Right cardiac atrium (tissue), 5 donors: ENCODE measurements around the gene SLC39A1. TPM values are rescaled to one million over a fixed set of nuclear protein-coding genes. Genes with fewer than 3 reads are reported as not detected.

ENCODE experiments used
- ATAC-seq, 2 donors: fragments of 200-7000 bp; cut with Tn5 transposase; one replicate each; pipeline versions ENCODE4 v1.8.0 to v1.9.1; 2020; ENCODE audit warnings: moderate library complexity in 2 of 2, mild to moderate bottlenecking in 1 of 2
- DNase-seq, 3 donors: peaks; one replicate each; pipeline ENCODE4 v3.0.0-alpha.2; 2020
- H3K27ac ChIP-seq: one replicate; pipeline ENCODE4 v1.5.1; 2013; ENCODE audit warnings: mild to moderate bottlenecking, low read length, control low read depth, moderate library complexity
- H3K27me3 ChIP-seq: one replicate; pipeline ENCODE4 v1.6.1; 2013; ENCODE audit not compliant: control insufficient read depth, insufficient read depth
- H3K4me1 ChIP-seq: one replicate; pipeline ENCODE4 v1.6.1; 2013; ENCODE audit warnings: low read length; ENCODE audit not compliant: control insufficient read depth, insufficient read depth
- H3K4me3 ChIP-seq: one replicate; pipeline ENCODE4 v1.5.1; 2013; ENCODE audit warnings: low read length, control low read depth
- H3K9me3 ChIP-seq: one replicate; pipeline ENCODE4 v1.6.1; 2013; ENCODE audit warnings: low read length; ENCODE audit not compliant: control insufficient read depth
- WGBS: extraction: QIAGEN DNeasy Blood & Tissue Kit; methylation state at CpG from one replicate; pipeline ENCODE4 v1.1.7; 2013; 5-methylcytosine and 5-hydroxymethylcytosine counted together
- intact Hi-C, 4 donors: fragments of 100-400 bp; cut with DNase I; formaldehyde crosslinking; loops; one replicate each; pipeline versions ENCODE4 v1.11.0 to v1.14.0; 2022 to 2023
- polyA plus RNA-seq: library from polyadenylated mRNA; stranded (reverse); fragments of 200-250 nt; gene quantifications from one replicate; pipeline ENCODE4 v1.2.3, GENCODE V29; 2013
- total RNA-seq, 4 donors: library from RNA; stranded (reverse); fragmentation: NEBNext Ultra II Directional; extraction: Animal tissue kit (Norgen Biotek cat#: 25700); gene quantifications; one replicate each; pipeline ENCODE4 v1.2.1, GENCODE V29; 2021
- donor health status: healthy with polysubstance abuse.
- donor health status: DM: no; HTN: yes; CAD: no.
- donor health status: DM: no; HTN: no; CAD: no.
- donor health status: DM: no; HTN: yes; CAD: no; lungs with severe emphysema.
- donor health status: DM: yes; HTN: yes; CAD: no.

The SLC39A1 gene
- total and polyA plus RNA-seq, 5 donors: 61.2 to 71.4 (median 63.7) TPM

DNA sequence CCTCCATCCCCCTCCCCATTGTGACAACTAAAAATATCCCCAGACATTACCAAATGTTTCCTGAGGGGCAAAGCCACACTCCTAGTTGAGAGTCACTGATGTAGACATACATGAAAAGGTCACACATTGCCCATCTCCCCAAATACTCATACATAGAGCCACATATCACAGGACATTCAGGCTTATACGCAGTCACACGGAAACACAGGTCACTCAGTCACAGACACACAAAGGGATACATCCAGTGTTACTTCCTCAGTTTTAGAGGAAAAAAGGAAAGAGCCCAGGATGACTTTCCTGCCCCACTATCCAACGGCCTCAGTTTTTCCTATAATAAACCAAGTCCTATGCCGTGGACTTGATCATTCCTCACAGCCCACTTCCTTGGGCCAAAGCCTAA, 1.9 kb downstream of the SLC39A1 start:
- no peak overlapping the region for H3K4me3 ChIP-seq
- peak overlapping the region; percentile 36 for H3K27ac ChIP-seq
- peaks cover 12% of the 10 kb centered on the region for H3K4me1 ChIP-seq
- ATAC-seq (no peak), DNase-seq (no peak)
- H3K9me3 ChIP-seq: no peaks in the 10 kb centered on the region
- intact Hi-C loops: no loop called here
- WGBS: 65% methylated on average over 4 of the region's 4 CpGs
- no peaks in the 10 kb centered on the region for H3K27me3 ChIP-seq

DNA sequence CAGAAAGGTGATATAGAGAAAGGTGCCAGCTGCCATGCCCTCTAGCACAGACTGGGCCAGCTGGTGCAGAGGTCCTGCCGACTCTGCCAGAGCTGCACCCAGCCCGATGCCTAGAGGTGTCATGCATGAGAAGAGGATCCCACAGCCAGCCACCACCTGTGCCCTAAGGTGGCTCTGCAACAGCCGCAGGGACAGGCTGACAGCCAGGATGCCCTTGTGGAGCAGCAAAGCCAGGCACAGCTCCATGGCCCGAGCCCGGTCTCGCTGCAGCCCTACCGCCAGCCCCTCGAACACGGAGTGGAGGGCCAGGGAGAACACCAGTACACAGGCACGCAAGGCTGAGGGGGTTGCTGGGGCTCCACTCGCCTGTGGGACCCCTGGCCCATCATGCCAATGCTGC, 3.1 kb downstream of the SLC39A1 start:
- no peaks in the 10 kb centered on the region for H3K9me3 ChIP-seq
- peak overlapping the region; percentile 82 for H3K27ac ChIP-seq
- ATAC-seq (no peak), DNase-seq (peak in 2 of 3 donors; percentile 55 to 64)
- no peak overlapping the region for H3K4me3 ChIP-seq
- H3K4me1 ChIP-seq: peaks cover 18% of the 10 kb centered on the region
- WGBS: 90% methylated on average over 11 of the region's 11 CpGs
- no peaks in the 10 kb centered on the region for H3K27me3 ChIP-seq
- intact Hi-C loops: no loop called here

DNA sequence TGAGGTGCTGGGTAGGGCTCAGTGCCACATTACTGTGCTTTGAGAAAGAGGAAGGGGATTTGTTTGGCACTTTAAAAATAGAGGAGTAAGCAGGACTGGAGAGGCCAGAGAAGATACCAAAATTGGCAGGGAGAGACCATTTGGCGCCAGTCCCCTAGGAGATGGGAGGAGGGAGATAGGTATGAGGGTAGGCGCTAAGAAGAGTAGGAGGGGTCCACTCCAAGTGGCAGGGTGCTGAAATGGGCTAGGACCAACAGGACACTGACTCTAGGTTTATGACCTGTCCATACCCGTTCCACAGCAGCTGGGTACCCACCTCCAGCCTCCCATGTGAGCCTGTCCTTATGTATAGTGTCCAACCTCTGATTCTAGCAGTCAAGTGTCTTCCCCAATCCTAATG, 3.9 kb downstream of the SLC39A1 start:
- H3K27me3 ChIP-seq: no peaks in the 10 kb centered on the region
- peak overlapping the region; percentile 82 for H3K27ac ChIP-seq
- no peak overlapping the region for H3K4me3 ChIP-seq
- DNase-seq (peak in 1 of 3 donors; percentile 61), ATAC-seq (no peak)
- H3K4me1 ChIP-seq: peaks cover 18% of the 10 kb centered on the region
- no peaks in the 10 kb centered on the region for H3K9me3 ChIP-seq
- intact Hi-C loops: no loop called here
- WGBS: 37% methylated on average over 3 of the region's 3 CpGs

DNA sequence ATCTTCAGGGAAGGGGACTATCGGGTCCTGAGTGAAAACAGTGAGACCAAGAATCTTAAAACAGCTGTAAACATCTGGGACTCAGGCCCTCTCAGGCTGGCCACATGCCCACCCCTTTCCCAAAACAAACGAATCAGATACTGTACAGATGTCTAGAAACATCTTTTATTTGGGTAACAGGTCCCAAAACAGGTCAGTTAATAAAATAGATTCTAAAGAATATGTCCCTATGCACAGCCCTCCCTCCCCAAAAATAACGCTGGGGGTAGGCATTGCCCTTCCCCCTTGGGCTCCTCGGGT, 4.4 kb downstream of the SLC39A1 start:
- no peak for ATAC-seq
- Histone ChIP-seq H3K27ac (peak overlapping the region; percentile 82), H3K4me3 (no peak overlapping the region), H3K9me3 (no peaks in the 10 kb centered on the region), H3K4me1 (peaks cover 18% of the 10 kb centered on the region), H3K27me3 (no peaks in the 10 kb centered on the region)
- intact Hi-C loops: no loop called here
- DNase-seq: peak in 1 of 3 donors; percentile 77
- 8% methylated on average over 4 of the region's 4 CpGs for WGBS

DNA sequence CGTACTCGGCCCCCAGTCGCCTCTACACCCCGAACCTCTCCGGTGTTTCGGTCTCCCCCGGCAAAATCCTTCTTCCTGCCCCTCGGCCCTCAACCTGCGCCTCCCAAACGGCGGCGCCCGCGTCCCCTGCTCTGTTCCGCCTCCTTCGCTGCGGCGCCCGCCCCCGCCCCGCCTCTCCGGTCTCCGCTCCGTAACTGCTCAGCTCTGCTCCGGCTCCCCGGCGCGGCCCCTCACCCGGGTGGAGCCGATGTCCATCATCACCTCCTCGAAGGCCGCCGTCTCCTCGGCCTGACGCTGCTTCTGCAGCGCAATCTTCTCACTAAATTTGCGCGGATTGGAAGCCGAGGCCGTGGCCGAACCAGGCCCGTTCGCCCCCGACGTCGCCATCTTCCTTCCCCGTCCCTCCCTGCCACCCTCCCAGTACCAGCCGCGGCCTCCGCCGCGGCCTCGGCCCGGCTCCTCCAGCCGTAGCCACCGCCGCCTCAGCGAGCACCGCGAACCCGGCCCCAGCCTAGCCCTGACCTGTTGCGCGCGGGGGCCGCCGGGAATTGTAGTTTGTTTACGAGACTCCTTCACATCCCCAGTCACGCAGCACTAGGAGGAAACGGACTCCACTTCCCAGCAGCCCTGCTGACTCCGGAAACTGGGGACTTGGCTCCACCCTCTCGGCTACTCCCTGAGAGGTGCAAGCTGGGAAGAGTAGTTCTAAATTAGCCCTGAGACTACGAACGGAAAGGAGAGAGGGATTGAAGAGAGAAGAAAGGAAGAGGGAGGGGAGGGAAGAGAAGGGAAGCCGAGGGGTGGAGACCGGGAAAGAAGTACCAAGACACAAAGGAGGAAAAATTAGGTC, 5.0 kb downstream of the SLC39A1 start, which contains the start of gene CRTC2:
Gene CRTC2 (minus strand): TSS at position 502 of the 850 bp plus-strand sequence. CDS start 115 bp downstream, at position 387.
- peak; percentile 91 to 92 for ATAC-seq
- peak; percentile 99 to 100 (median 99) for DNase-seq
- intact Hi-C loops: no loop called here
- peaks cover 18% of the 10 kb centered on the region for H3K4me1 ChIP-seq
- H3K4me3 ChIP-seq: peak within 1 kb of the TSS; percentile 78
- H3K27ac ChIP-seq: peak within 1 kb of the TSS; percentile 92
- H3K9me3 ChIP-seq: no peaks in the 10 kb centered on the region
- no peaks in the 10 kb centered on the region for H3K27me3 ChIP-seq
- WGBS: under 1% methylated on average over 74 of the region's 75 CpGs

DNA sequence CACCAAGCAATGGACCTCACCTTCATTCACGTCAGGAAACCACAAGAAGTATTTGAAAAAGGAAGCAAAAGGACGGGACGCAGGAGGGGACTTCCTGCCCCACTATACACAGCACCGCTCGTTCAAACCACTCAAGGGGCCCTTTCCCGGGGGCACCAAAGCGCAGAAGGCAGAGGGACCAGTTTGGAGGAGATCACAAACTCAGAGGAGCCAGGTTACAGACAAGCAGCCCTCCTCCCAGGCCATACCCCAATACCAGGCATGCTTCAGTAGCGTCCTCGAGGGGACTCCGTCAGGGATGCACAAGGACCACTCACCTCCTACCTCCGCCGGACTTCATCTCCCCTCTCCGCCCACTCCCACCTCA, 5.6 kb downstream of the SLC39A1 start:
- Histone ChIP-seq H3K4me1 (peaks cover 18% of the 10 kb centered on the region), H3K27me3 (no peaks in the 10 kb centered on the region), H3K4me3 (peak overlapping the region; percentile 78), H3K27ac (peak overlapping the region; percentile 92), H3K9me3 (no peaks in the 10 kb centered on the region)
- WGBS: 1% methylated on average over 13 of the region's 13 CpGs
- peak; percentile 0 to 7 for ATAC-seq
- intact Hi-C loops: no loop called here
- DNase-seq: no peak

DNA sequence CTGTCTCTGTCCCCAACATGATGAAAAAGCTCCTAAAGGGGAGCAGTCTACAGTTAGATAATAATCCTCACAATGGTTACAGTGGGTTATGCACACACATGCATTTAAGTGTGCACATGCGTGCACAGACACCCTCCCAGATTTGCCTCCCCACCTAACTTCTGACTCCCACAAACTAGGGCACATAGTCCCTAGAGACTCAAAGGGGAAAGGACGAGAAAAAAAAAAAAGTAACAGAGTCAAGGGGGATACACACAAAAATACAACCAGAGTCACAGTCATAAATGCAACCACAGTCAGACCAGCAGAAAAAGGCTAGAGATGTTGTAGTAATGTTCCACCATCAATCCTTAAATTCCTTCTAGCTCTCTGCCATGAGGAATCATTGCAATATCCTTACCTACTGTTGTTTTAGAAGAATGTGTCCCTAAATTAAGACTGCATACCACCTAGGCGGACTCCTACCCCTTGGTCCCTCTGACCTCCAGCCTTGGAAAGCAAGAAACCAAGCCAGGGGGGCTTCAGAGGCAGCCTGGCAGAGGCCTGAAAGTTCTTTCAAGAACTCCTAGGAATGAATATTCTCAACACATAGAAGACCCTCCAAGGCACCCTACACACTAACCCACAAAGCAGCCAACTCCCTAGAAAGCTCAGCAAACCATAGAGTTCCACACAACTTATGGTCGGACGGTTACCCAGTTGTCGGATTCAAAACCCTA, 6.2 kb downstream of the SLC39A1 start:
- Histone ChIP-seq H3K4me1 (peaks cover 15% of the 10 kb centered on the region), H3K9me3 (no peaks in the 10 kb centered on the region), H3K4me3 (peak overlapping the region; percentile 78), H3K27me3 (no peaks in the 10 kb centered on the region), H3K27ac (no peak overlapping the region)
- 30% methylated on average over 6 of the region's 6 CpGs for WGBS
- intact Hi-C loops: no loop called here
- peak in 1 of 3 donors; percentile 6 for DNase-seq
- ATAC-seq: no peak

DNA sequence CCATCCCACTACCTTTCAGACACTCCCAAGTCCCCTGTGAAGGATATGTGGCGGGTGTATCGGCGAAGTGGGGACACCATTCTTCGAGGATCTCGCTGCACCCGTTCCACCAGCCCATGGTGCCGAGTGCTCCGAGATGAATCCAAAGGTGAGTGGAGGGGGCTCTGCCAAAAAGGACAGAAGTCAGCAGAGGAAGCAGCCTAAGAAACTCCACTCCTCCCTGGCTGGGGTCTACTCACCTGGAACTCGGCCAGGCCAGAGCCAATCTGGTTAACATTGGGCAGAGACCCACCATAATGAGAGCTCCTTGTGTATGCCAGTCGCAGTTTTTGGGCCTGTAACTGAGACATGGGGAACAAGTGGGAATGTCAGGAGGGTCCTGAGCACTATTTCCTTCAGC, 8.5 kb downstream of the SLC39A1 start:
- Histone ChIP-seq H3K4me1 (peaks cover 11% of the 10 kb centered on the region), H3K27me3 (no peaks in the 10 kb centered on the region), H3K9me3 (no peaks in the 10 kb centered on the region), H3K4me3 (no peak overlapping the region), H3K27ac (no peak overlapping the region)
- ATAC-seq: no peak
- DNase-seq: peak in 1 of 3 donors; percentile 9
- WGBS: 94% methylated on average over 10 of the region's 10 CpGs
- intact Hi-C loops: no loop called here

DNA sequence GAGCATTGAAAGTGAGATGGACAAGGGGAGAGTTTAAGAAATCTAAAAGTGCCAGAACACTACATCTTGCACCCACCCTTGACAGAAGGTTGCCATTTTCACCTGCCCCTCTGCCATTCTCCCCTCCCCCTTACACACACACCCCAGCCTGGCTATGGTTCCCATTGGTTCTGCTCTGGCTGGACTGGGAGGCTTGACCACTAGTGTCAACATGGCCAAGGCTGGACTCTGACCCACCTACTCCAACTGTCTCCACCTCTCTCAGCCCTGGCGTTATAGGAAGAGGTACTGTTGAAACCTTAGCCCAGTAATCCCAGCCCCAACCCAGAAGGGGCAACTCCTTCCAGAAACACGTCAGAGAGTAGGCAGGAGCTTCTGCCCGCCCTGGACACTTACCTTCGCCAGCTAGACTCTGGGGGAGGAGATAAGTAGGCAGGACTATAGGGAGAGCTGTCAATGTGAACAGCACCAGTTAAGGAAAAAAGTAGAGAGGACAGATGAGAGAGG, 9.4 kb downstream of the SLC39A1 start:
- no peak for ATAC-seq
- intact Hi-C loops: no loop called here
- Histone ChIP-seq H3K9me3 (no peaks in the 10 kb centered on the region), H3K4me3 (no peak overlapping the region), H3K27ac (no peak overlapping the region), H3K4me1 (peaks cover 6% of the 10 kb centered on the region), H3K27me3 (no peaks in the 10 kb centered on the region)
- WGBS: 73% methylated on average over 4 of the region's 4 CpGs
- no peak for DNase-seq

DNA sequence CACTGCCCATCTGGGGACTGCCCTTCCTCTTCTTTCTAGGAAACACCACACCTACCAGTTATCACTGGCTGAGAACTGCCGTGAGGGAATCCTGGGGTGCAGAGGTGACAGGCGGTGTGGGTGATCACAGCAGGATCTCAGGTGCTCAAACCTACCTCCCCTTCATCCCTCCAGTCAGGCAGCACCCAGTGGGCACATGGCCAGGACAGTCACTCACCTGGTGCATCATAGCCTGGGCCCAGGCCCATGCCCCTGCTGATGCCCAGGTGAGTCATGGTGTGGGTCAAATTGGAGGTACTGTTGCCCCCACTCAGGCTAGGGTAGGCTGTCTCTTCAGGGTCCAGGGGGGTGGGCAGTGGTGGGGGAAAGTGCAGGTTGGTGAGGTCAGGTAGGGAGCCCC, 11.5 kb downstream of the SLC39A1 start:
- intact Hi-C loops: no loop called here
- peaks cover 6% of the 10 kb centered on the region for H3K4me1 ChIP-seq
- WGBS: 94% methylated on average over 2 of the region's 2 CpGs
- no peaks in the 10 kb centered on the region for H3K27me3 ChIP-seq
- H3K27ac ChIP-seq: no peak overlapping the region
- ATAC-seq: no peak
- no peaks in the 10 kb centered on the region for H3K9me3 ChIP-seq
- peak in 1 of 3 donors; percentile 32 for DNase-seq
- no peak overlapping the region for H3K4me3 ChIP-seq

DNA sequence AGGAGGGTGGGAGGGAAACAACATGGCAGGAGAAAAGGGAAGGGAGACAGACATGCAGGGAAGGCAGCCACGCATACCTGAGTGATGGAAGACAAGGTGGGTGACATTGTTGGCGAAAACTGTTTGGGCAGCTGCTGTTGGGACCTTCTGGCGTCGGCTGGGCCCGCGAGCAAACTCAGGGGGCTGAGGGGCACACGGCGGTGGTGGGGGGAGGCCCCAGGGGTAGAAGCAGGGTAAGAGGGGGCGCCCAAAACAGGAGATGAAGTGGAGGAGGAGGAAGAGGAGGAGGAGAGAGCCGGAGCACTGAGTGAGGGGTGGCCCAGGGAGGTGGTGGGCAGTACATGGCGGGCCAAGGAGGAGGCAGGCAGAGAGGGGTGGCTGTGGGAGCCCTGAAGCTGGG, 12.2 kb downstream of the SLC39A1 start:
- intact Hi-C loops: no loop called here
- Histone ChIP-seq H3K9me3 (no peaks in the 10 kb centered on the region), H3K4me1 (peaks cover 5% of the 10 kb centered on the region), H3K4me3 (no peak overlapping the region), H3K27ac (no peak overlapping the region), H3K27me3 (no peaks in the 10 kb centered on the region)
- WGBS: 91% methylated on average over 11 of the region's 11 CpGs
- ATAC-seq (no peak), DNase-seq (peak in 1 of 3 donors; percentile 45)
